Neural progenitor cell (in vitro differentiated cells): ENCODE measurements around the gene CNNM2. TPM values are rescaled to one million over a fixed set of nuclear protein-coding genes. Genes with fewer than 3 reads are reported as not detected.

Experiments
- DNase-seq: peaks from one replicate; pipeline ENCODE4 v3.0.0-alpha.2; 2016; ENCODE audit warnings: low spot score
- H2AFZ ChIP-seq: fragments of 200-600 bp; sonication (generic); replicated peaks from 2 replicates; pipeline ENCODE4 v1.6.1; 2016; ENCODE audit warnings: antibody characterized with exemption
- H3F3A ChIP-seq: fragments of 200-600 bp; sonication (generic); 2 replicates; pipeline ENCODE4 v1.6.1; 2016; ENCODE audit warnings: antibody characterized with exemption, low read depth
- H3K27ac ChIP-seq: fragments of 200-600 bp; sonication (generic); 2 replicates; pipeline ENCODE4 v1.5.1; 2016; ENCODE audit warnings: mild to moderate bottlenecking
- H3K27me3 ChIP-seq: fragments of 200-600 bp; sonication (generic); 2 replicates; pipeline ENCODE4 v1.6.1; 2016; ENCODE audit warnings: mild to moderate bottlenecking, moderate library complexity
- H3K36me3 ChIP-seq: fragments of 200-600 bp; sonication (generic); 2 replicates; pipeline ENCODE4 v1.5.1; 2016
- H3K4me1 ChIP-seq: fragments of 200-600 bp; sonication (generic); 2 replicates; pipeline ENCODE4 v1.6.1; 2016; ENCODE audit warnings: mixed run types
- H3K4me2 ChIP-seq: fragments of 200-600 bp; sonication (generic); 2 replicates; pipeline ENCODE4 v1.6.1; 2016
- H3K4me3 ChIP-seq: fragments of 200-600 bp; sonication (generic); 2 replicates; pipeline ENCODE4 v1.5.1; 2016
- H3K79me2 ChIP-seq: fragments of 200-600 bp; sonication (generic); 2 replicates; pipeline ENCODE4 v1.6.1; 2016; ENCODE audit warnings: low read depth
- H3K9ac ChIP-seq: fragments of 200-600 bp; sonication (generic); 2 replicates; pipeline ENCODE4 v1.6.1; 2016
- H3K9me3 ChIP-seq: fragments of 200-600 bp; sonication (generic); 2 replicates; pipeline ENCODE4 v1.5.1; 2016; ENCODE audit warnings: low read depth
- H4K20me1 ChIP-seq: fragments of 200-600 bp; sonication (generic); 2 replicates; pipeline ENCODE4 v1.6.1; 2016; ENCODE audit warnings: low read depth
- H3K27ac Mint-ChIP-seq: 3 replicates; pipeline ENCODE4 v1.8.0; 2021; ENCODE audit warnings: mixed read lengths
- H3K27me3 Mint-ChIP-seq: 2 replicates; pipeline ENCODE4 v1.8.0; 2022; ENCODE audit warnings: low read depth, mild to moderate bottlenecking, inconsistent platforms, moderate library complexity, mixed read lengths; ENCODE audit not compliant: insufficient read depth
- H3K36me3 Mint-ChIP-seq: 3 replicates; pipeline ENCODE4 v1.8.0; 2021; ENCODE audit warnings: mixed read lengths
- H3K4me1 Mint-ChIP-seq: 3 replicates; pipeline ENCODE4 v1.8.0; 2021; ENCODE audit warnings: mixed read lengths
- H3K4me3 Mint-ChIP-seq: 3 replicates; pipeline ENCODE4 v1.8.0; 2021; ENCODE audit warnings: mild to moderate bottlenecking, moderate library complexity, mixed read lengths
- H3K9me3 Mint-ChIP-seq: 3 replicates; pipeline ENCODE4 v1.8.0; 2020; ENCODE audit warnings: mixed read lengths
- CTCF ChIP-seq: fragments of 200-600 bp; sonication (generic); IDR thresholded peaks from 2 replicates; pipeline ENCODE4 v1.5.1; 2017; ENCODE audit warnings: antibody characterized with exemption, mild to moderate bottlenecking
- EZH2 ChIP-seq: fragments of 200-600 bp; sonication (generic); IDR thresholded peaks from 2 replicates; pipeline ENCODE4 v1.6.1; 2017; ENCODE audit warnings: antibody characterized with exemption, mild to moderate bottlenecking, moderate library complexity
- EZH2phosphoT487 ChIP-seq: fragments of 200-600 bp; sonication (generic); IDR thresholded peaks from 2 replicates; pipeline ENCODE4 v1.6.1; 2017; ENCODE audit warnings: antibody characterized with exemption
- total RNA-seq: library from RNA; depleted of rRNA; stranded (reverse); fragments of >200 nt; gene quantifications from 2 replicates; pipeline ENCODE4 v1.2.3, GENCODE V29; 2015; ENCODE audit warnings: low replicate concordance

Gene CNNM2
- total RNA-seq, 1 donor from 2014 or later: 11.4 TPM

DNA sequence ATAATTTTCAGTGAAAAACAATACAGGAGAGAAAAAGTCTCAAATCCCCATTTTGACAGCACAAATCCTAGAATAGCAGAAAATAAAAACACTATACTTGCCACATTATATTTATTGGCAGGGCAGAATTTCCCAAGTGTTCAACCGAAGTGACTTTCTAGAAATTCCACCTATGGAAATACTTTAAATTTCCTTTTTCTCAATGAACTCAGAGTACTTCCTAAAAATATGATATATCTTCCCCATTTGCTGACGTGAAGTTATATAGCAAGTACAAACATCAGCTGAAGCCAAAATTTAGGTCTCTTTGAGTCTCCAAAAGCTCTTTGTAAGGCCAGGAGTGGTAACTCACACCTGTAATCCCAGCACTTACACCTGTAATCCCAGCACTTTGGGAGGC lies 191.7 kb downstream of the CNNM2 start:
- H3K4me1 Mint-ChIP-seq: peaks cover 6% of the 10 kb centered on the region
- H3K27me3 Mint-ChIP-seq: no peaks in the 10 kb centered on the region
- no peak overlapping the region for H3K27ac Mint-ChIP-seq
- no peaks in the 10 kb centered on the region for H3F3A ChIP-seq
- no peaks in the 10 kb centered on the region for H3K27me3 ChIP-seq
- H2AFZ ChIP-seq: no peak overlapping the region
- H3K9ac ChIP-seq: no peak overlapping the region
- H3K27ac ChIP-seq: no peak overlapping the region
- H3K4me3 Mint-ChIP-seq: no peak overlapping the region
- H3K36me3 ChIP-seq: no peaks in the 10 kb centered on the region
- no peak for DNase-seq
- no peak for TF ChIP-seq CTCF
- TF ChIP-seq EZH2: no peak
- TF ChIP-seq EZH2phosphoT487: no peak
- H3K36me3 Mint-ChIP-seq: peaks cover 12% of the 10 kb centered on the region
- H3K4me2 ChIP-seq: no peak overlapping the region
- H3K4me3 ChIP-seq: no peak overlapping the region
- H3K4me1 ChIP-seq: peaks cover 19% of the 10 kb centered on the region
- H3K9me3 ChIP-seq: no peaks in the 10 kb centered on the region
- H4K20me1 ChIP-seq: no peaks in the 10 kb centered on the region
- H3K9me3 Mint-ChIP-seq: no peaks in the 10 kb centered on the region
- H3K79me2 ChIP-seq: no peaks in the 10 kb centered on the region

DNA sequence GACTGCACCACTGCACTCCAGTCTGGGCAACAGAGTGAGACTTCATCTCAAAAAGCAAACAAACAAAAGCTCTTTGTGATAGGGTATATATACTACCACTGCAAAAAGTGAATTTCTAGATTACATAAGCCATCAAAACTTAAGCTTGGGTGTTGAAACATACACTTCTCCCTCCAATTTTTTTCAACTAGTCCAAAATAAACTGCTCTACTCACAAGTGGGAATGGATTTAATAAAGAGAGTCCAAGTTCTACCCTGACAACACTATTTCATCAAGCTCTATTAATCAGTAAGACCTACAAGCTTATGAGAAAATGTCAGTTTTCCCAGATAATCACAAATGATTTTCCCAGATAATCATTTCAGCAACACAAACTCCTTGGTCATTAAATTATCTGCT lies 192.3 kb downstream of the CNNM2 start:
- Histone ChIP-seq H3K9me3 (no peaks in the 10 kb centered on the region), H3K4me3 (no peak overlapping the region), H3F3A (no peaks in the 10 kb centered on the region), H3K4me2 (no peak overlapping the region), H2AFZ (no peak overlapping the region), H4K20me1 (no peaks in the 10 kb centered on the region), H3K36me3 (no peaks in the 10 kb centered on the region), H3K79me2 (peaks cover 2% of the 10 kb centered on the region), H3K4me1 (peaks cover 19% of the 10 kb centered on the region), H3K27ac (peak overlapping the region; percentile 57), H3K9ac (no peak overlapping the region), H3K27me3 (no peaks in the 10 kb centered on the region)
- TF ChIP-seq EZH2 (no peak), EZH2phosphoT487 (no peak), CTCF (no peak)
- Mint-ChIP-seq H3K9me3 (no peaks in the 10 kb centered on the region), H3K4me1 (peaks cover 6% of the 10 kb centered on the region), H3K36me3 (peaks cover 10% of the 10 kb centered on the region), H3K27me3 (no peaks in the 10 kb centered on the region), H3K4me3 (no peak overlapping the region), H3K27ac (no peak overlapping the region)
- DNase-seq: no peak

GRCh38 chr10:103111031-103111917 lies 193.2 kb downstream of the CNNM2 start:
- Mint-ChIP-seq H3K27ac (no peak overlapping the region), H3K27me3 (no peaks in the 10 kb centered on the region), H3K36me3 (peaks cover 8% of the 10 kb centered on the region), H3K4me1 (peaks cover 6% of the 10 kb centered on the region), H3K9me3 (no peaks in the 10 kb centered on the region), H3K4me3 (no peak overlapping the region)
- TF ChIP-seq EZH2phosphoT487 (no peak), CTCF (no peak), EZH2 (no peak)
- Histone ChIP-seq H2AFZ (no peak overlapping the region), H3K36me3 (no peaks in the 10 kb centered on the region), H3K79me2 (peaks cover 3% of the 10 kb centered on the region), H3K27ac (peak overlapping the region; percentile 57), H3F3A (no peaks in the 10 kb centered on the region), H4K20me1 (no peaks in the 10 kb centered on the region), H3K4me2 (peak overlapping the region; percentile 48), H3K27me3 (no peaks in the 10 kb centered on the region), H3K4me1 (peaks cover 19% of the 10 kb centered on the region), H3K4me3 (no peak overlapping the region), H3K9ac (no peak overlapping the region), H3K9me3 (no peaks in the 10 kb centered on the region)
- DNase-seq: peak; percentile 20
